ENCODE results near the gene KCNK13. TPM values are rescaled to one million over a fixed set of nuclear protein-coding genes. Genes with fewer than 3 reads are reported as not detected.

KCNK13 gene
- total RNA-seq, 1 donor from 2014 or later = not detected

- no peak for TF ChIP-seq CTCF (IDR thresholded peaks at IDR 0.05; ENCODE audit: unreplicated experiment)
- peak in 1 of 2 experiments; percentile 46 for DNase-seq (ENCODE audit: low spot score in 2 of 2, unreplicated experiment in 2 of 2)
These were observed 467 bp downstream of the KCNK13 start for GRCh38 chr14:90062127-90062794.

GRCh38 chr14:90062822-90063539 lies 1.2 kb downstream of the KCNK13 start:
- DNase-seq (ENCODE audit: low spot score in 2 of 2, unreplicated experiment in 2 of 2) = no peak
- Mint-ChIP-seq H3K27me3 (ENCODE audit: low read depth) (peaks cover 92% of the 10 kb centered on the region), H3K4me3 (peak overlapping the region; percentile 62), H3K27ac (no peak overlapping the region), H3K4me1 (peaks cover 11% of the 10 kb centered on the region), H3K36me3 (peaks cover 5% of the 10 kb centered on the region), H3K9me3 (peaks cover 13% of the 10 kb centered on the region)
- no peak for TF ChIP-seq CTCF (IDR thresholded peaks at IDR 0.05; ENCODE audit: unreplicated experiment)

More at GRCh38 chr14:90062127-90062794, 467 bp downstream of the KCNK13 start:
- H3K36me3 Mint-ChIP-seq = peaks cover 5% of the 10 kb centered on the region
- H3K9me3 Mint-ChIP-seq = peaks cover 13% of the 10 kb centered on the region
- H3K4me3 Mint-ChIP-seq = peak overlapping the region; percentile 62
- peaks cover 11% of the 10 kb centered on the region for H3K4me1 Mint-ChIP-seq
- no peak overlapping the region for H3K27ac Mint-ChIP-seq
- peaks cover 90% of the 10 kb centered on the region for H3K27me3 Mint-ChIP-seq (ENCODE audit: low read depth)

GRCh38 chr14:90072350-90072749 lies 10.6 kb downstream of the KCNK13 start:
- no peak for TF ChIP-seq CTCF (IDR thresholded peaks at IDR 0.05; ENCODE audit: unreplicated experiment)
- no peaks in the 10 kb centered on the region for H3K4me1 Mint-ChIP-seq
- DNase-seq (ENCODE audit: low spot score in 2 of 2, unreplicated experiment in 2 of 2) = no peak
- H3K4me3 Mint-ChIP-seq = no peak overlapping the region
- no peak overlapping the region for H3K27ac Mint-ChIP-seq
- peaks cover 60% of the 10 kb centered on the region for H3K27me3 Mint-ChIP-seq (ENCODE audit: low read depth)
- H3K9me3 Mint-ChIP-seq = no peaks in the 10 kb centered on the region
- H3K36me3 Mint-ChIP-seq = no peaks in the 10 kb centered on the region

- DNase-seq (ENCODE audit: low spot score in 2 of 2, unreplicated experiment in 2 of 2) = no peak
- TF ChIP-seq CTCF (IDR thresholded peaks at IDR 0.05; ENCODE audit: unreplicated experiment) = no peak
- no peak overlapping the region for H3K27ac Mint-ChIP-seq
- H3K27me3 Mint-ChIP-seq (ENCODE audit: low read depth) = peaks cover 34% of the 10 kb centered on the region
- H3K36me3 Mint-ChIP-seq = no peaks in the 10 kb centered on the region
- peaks cover 4% of the 10 kb centered on the region for H3K9me3 Mint-ChIP-seq
- no peaks in the 10 kb centered on the region for H3K4me1 Mint-ChIP-seq
- H3K4me3 Mint-ChIP-seq = no peak overlapping the region
These were observed 17.8 kb downstream of the KCNK13 start for GRCh38 chr14:90079576-90079975.

- peaks cover 25% of the 10 kb centered on the region for H3K27me3 Mint-ChIP-seq (ENCODE audit: low read depth)
- H3K27ac Mint-ChIP-seq = no peak overlapping the region
- no peak overlapping the region for H3K4me3 Mint-ChIP-seq
- H3K36me3 Mint-ChIP-seq = no peaks in the 10 kb centered on the region
- H3K9me3 Mint-ChIP-seq = peaks cover 13% of the 10 kb centered on the region
- H3K4me1 Mint-ChIP-seq = peaks cover 9% of the 10 kb centered on the region
- DNase-seq (ENCODE audit: low spot score in 2 of 2, unreplicated experiment in 2 of 2) = no peak
- TF ChIP-seq CTCF (IDR thresholded peaks at IDR 0.05; ENCODE audit: unreplicated experiment) = no peak
These were observed 25.6 kb downstream of the KCNK13 start for GRCh38 chr14:90087433-90087832.

Data from mesothelial cell of epicardium (in vitro differentiated cells).